H1 (cell line): Measurements from ENCODE around the gene AAK1. TPM values are rescaled to one million over a fixed set of nuclear protein-coding genes. Genes with fewer than 3 reads are reported as not detected.

Experiments used
- CTCF ChIA-PET: fragments of 300-600 bp; sonication (Branson Sonifier 250); formaldehyde crosslinking; loops from one replicate; lab custom pipeline; 2021; ENCODE audit not compliant: partially characterized antibody; lab: Charles Lee
- POLR2A ChIA-PET: fragments of 300-600 bp; sonication (Branson Sonifier 250); formaldehyde crosslinking; loops from one replicate; lab custom pipeline; 2021; ENCODE audit warnings: inconsistent platforms; ENCODE audit not compliant: partially characterized antibody; lab: Charles Lee
- DNase-seq, 2 experiments: peaks; one replicate each; pipeline versions ENCODE4 v3.0.0 to v3.0.0-alpha.2; 2010 to 2022; ENCODE audit warnings: low spot score in 2 of 2, low read depth in 1 of 2, mixed read lengths in 1 of 2
- FAIRE-seq: peaks from 2 replicates; lab custom pipeline; 2011; peaks lifted over from hg19 to GRCh38; lab: Jason Lieb, UNC
- H2AFZ ChIP-seq: 2 replicates; pipeline ENCODE4 v1.8.1; 2012; ENCODE audit warnings: low read length, inconsistent platforms
- H2AK5ac ChIP-seq: 2 replicates; pipeline ENCODE4 v1.6.1; 2013; ENCODE audit warnings: low read depth, low read length
- H2BK120ac ChIP-seq: replicated peaks from 2 replicates; pipeline ENCODE3; 2013; ENCODE audit warnings: low read depth, low read length, inconsistent platforms
- H2BK12ac ChIP-seq: 2 replicates; pipeline ENCODE4 v1.6.1; 2013; ENCODE audit warnings: low read depth, low read length
- H2BK15ac ChIP-seq: 2 replicates; pipeline ENCODE4 v1.6.1; 2013; ENCODE audit warnings: low read length
- H2BK20ac ChIP-seq: 2 replicates; pipeline ENCODE4 v1.6.1; 2013; ENCODE audit warnings: low read length
- H2BK5ac ChIP-seq: 2 replicates; pipeline ENCODE4 v1.6.1; 2013; ENCODE audit warnings: low read depth, low read length
- H3K14ac ChIP-seq: 2 replicates; pipeline ENCODE4 v1.6.1; 2013; ENCODE audit warnings: inconsistent platforms; ENCODE audit not compliant: insufficient read length
- H3K18ac ChIP-seq: 2 replicates; pipeline ENCODE4 v1.6.1; 2013; ENCODE audit warnings: low read length; ENCODE audit errors: extremely low read depth
- H3K23ac ChIP-seq: 2 replicates; pipeline ENCODE4 v1.6.1; 2013; ENCODE audit warnings: inconsistent platforms; ENCODE audit not compliant: insufficient read length
- H3K23me2 ChIP-seq: 2 replicates; pipeline ENCODE4 v1.6.1; 2013; ENCODE audit warnings: low read depth, low read length
- H3K27ac ChIP-seq: 2 replicates; pipeline ENCODE4 v1.6.1; 2011; ENCODE audit warnings: low read depth, low read length, inconsistent platforms
- H3K27me3 ChIP-seq, 4 experiments: replicated peaks in 1 of 4; 1 replicate in 1 of 4; 2 replicates in 3 of 4; pipeline versions ENCODE4 v1.6.1 to v1.8.1; 2011 to 2013; ENCODE audit warnings: low read length in 3 of 4, mild to moderate bottlenecking in 3 of 4, inconsistent platforms in 2 of 4, mixed read lengths in 2 of 4, moderate library complexity in 1 of 4; ENCODE audit not compliant: control insufficient read depth in 3 of 4, insufficient read depth in 3 of 4; ENCODE audit errors: extremely low read depth in 1 of 4
- H3K36me3 ChIP-seq, 4 experiments: 2 replicates each; pipeline versions ENCODE4 v1.6.1 to v1.8.1; 2011 to 2013; ENCODE audit warnings: mild to moderate bottlenecking in 4 of 4, low read length in 3 of 4, moderate library complexity in 2 of 4, control low read depth in 1 of 4, inconsistent platforms in 1 of 4; ENCODE audit not compliant: insufficient read depth in 4 of 4, control insufficient read depth in 2 of 4
- H3K4ac ChIP-seq: replicated peaks from 2 replicates; pipeline ENCODE3; 2013; ENCODE audit warnings: low read length, low read depth, mixed read lengths, inconsistent platforms; ENCODE audit not compliant: insufficient read length
- H3K4me1 ChIP-seq, 4 experiments: replicated peaks in 1 of 4; 1 replicate in 1 of 4; 2 replicates in 3 of 4; pipeline versions ENCODE4 v1.6.1 to v1.8.1; 2011 to 2013; ENCODE audit warnings: low read length in 3 of 4, inconsistent platforms in 2 of 4, mixed read lengths in 1 of 4; ENCODE audit not compliant: insufficient read depth in 4 of 4, control insufficient read depth in 3 of 4
- H3K4me2 ChIP-seq, 2 experiments: 2 replicates each; pipeline versions ENCODE4 v1.6.1 to v1.8.1; 2011 to 2013; ENCODE audit warnings: low read depth in 2 of 2, low read length in 2 of 2, control low read depth in 1 of 2, inconsistent platforms in 1 of 2, mild to moderate bottlenecking in 1 of 2; ENCODE audit not compliant: insufficient read depth in 1 of 2
- H3K4me3 ChIP-seq, 4 experiments: fragments of 200-600, 300-600 bp in 1 of 4; sonication (generic), shearing (Covaris generic), sonication (Bioruptor Twin) in 1 of 4; 2 replicates each; pipeline versions ENCODE4 v1.5.1 to v1.8.1; 2011 to 2016; ENCODE audit warnings: low read length in 4 of 4, low read depth in 3 of 4, control low read depth in 2 of 4, inconsistent platforms in 2 of 4, mild to moderate bottlenecking in 2 of 4, mixed read lengths in 1 of 4, moderate library complexity in 1 of 4; ENCODE audit not compliant: insufficient read depth in 2 of 4; ENCODE audit errors: extremely low read depth in 1 of 4
- H3K56ac ChIP-seq: replicated peaks from 2 replicates; pipeline ENCODE3; 2013; ENCODE audit warnings: low read depth, mild to moderate bottlenecking, mixed read lengths, low read length, inconsistent platforms; ENCODE audit not compliant: insufficient read length
- H3K79me1 ChIP-seq: 2 replicates; pipeline ENCODE4 v1.6.1; 2013; ENCODE audit warnings: low read depth, low read length, control low read depth
- H3K79me2 ChIP-seq, 2 experiments: 2 replicates each; pipeline versions ENCODE4 v1.6.1 to v1.8.1; 2012 to 2013; ENCODE audit warnings: low read length in 2 of 2, mild to moderate bottlenecking in 2 of 2, inconsistent platforms in 1 of 2; ENCODE audit not compliant: insufficient read depth in 2 of 2, control insufficient read depth in 1 of 2
- H3K9ac ChIP-seq, 4 experiments: replicated peaks in 1 of 4; 1 replicate in 1 of 4; 2 replicates in 3 of 4; pipeline versions ENCODE4 v1.6.1 to v1.8.1; 2011 to 2013; ENCODE audit warnings: low read depth in 3 of 4, low read length in 3 of 4, control low read depth in 2 of 4, mild to moderate bottlenecking in 2 of 4, moderate library complexity in 2 of 4, inconsistent platforms in 1 of 4; ENCODE audit errors: extremely low read depth in 1 of 4
- H3K9me3 ChIP-seq, 2 experiments: 2 replicates each; pipeline versions ENCODE4 v1.6.1 to v1.8.1; 2012 to 2013; ENCODE audit warnings: mild to moderate bottlenecking in 2 of 2, moderate library complexity in 2 of 2, control low read depth in 1 of 2, inconsistent platforms in 1 of 2, low read depth in 1 of 2, low read length in 1 of 2, mixed read lengths in 1 of 2; ENCODE audit not compliant: insufficient read depth in 2 of 2
- H4K20me1 ChIP-seq, 2 experiments: replicated peaks in 1 of 2; 2 replicates each; pipeline versions ENCODE3 to v1.8.1; 2011 to 2013; ENCODE audit warnings: inconsistent platforms in 2 of 2, low read length in 2 of 2, mild to moderate bottlenecking in 1 of 2; ENCODE audit not compliant: insufficient read depth in 2 of 2, control insufficient read depth in 1 of 2
- H4K5ac ChIP-seq: 2 replicates; pipeline ENCODE4 v1.6.1; 2013; ENCODE audit warnings: low read length, low read depth, mixed read lengths, inconsistent platforms; ENCODE audit not compliant: insufficient read length
- H4K8ac ChIP-seq: 2 replicates; pipeline ENCODE4 v1.8.0; 2013; ENCODE audit warnings: mild to moderate bottlenecking, moderate library complexity, low read length, inconsistent platforms; ENCODE audit not compliant: insufficient read depth; ENCODE audit errors: extremely low read depth
- H4K91ac ChIP-seq: replicated peaks from 2 replicates; pipeline ENCODE3; 2013; ENCODE audit warnings: low read length, mixed read lengths, inconsistent platforms; ENCODE audit not compliant: insufficient read length
- ATF2 ChIP-seq: IDR thresholded peaks from 2 replicates; pipeline ENCODE4 v1.6.1; 2012; ENCODE audit warnings: low read length, inconsistent platforms
- WGBS, 2 experiments: shearing (Covaris generic) in 1 of 2; methylation state at CpG; one replicate each; pipeline versions ENCODE4 v1.1.6 to v1.1.7; 2013 to 2015; ENCODE audit warnings: low lambda C conversion rate in 2 of 2, mixed read lengths in 2 of 2, inconsistent platforms in 1 of 2, low coverage in 1 of 2, missing lambda C conversion rate in 1 of 2; ENCODE audit not compliant: insufficient replicate concordance in 2 of 2, insufficient coverage in 1 of 2, insufficient read length in 1 of 2; ENCODE audit errors: extremely low coverage in 1 of 2, missing lambda C conversion rate in 1 of 2; 5-methylcytosine and 5-hydroxymethylcytosine counted together
- polyA plus RNA-seq, 7 experiments: library from polyadenylated mRNA; depleted of rRNA in 3 of 7; stranded (reverse) in 5 of 7; unstranded in 2 of 7; fragments of >200 nt in 5 of 7; fragments of 200-250 nt in 2 of 7; gene quantifications; 1 replicate in 5 of 7; 2 replicates in 1 of 7; 4 replicates in 1 of 7; pipeline versions ENCODE4 v1.2.1 to v1.2.3, GENCODE V29; 2011 to 2013; ENCODE audit warnings: missing spikeins in 2 of 7, mixed read lengths in 2 of 7
- total RNA-seq: library from RNA; stranded (reverse); fragmentation: NEBNext Ultra II Directional; extraction: Animal tissue kit (Norgen Biotek cat#: 25700); gene quantifications from 2 replicates; pipeline ENCODE4 v1.2.1, GENCODE V29; 2021

AAK1 gene
- total and polyA plus RNA-seq, 2 of the 8 experiments (the other 6 are each of a cell fraction or from before 2014, with no cell fraction given) = 10.0 to 40.5 TPM

- Histone ChIP-seq H3K79me1 (no peaks in the 10 kb centered on the region), H3K9me3 (no peaks in the 10 kb centered on the region), H2BK20ac (no peak overlapping the region), H3K27me3 (no peaks in the 10 kb centered on the region), H3K56ac (no peak overlapping the region), H3K27ac (no peak overlapping the region), H3K79me2 (no peaks in the 10 kb centered on the region; a peak in 1 of 4 replicates), H2BK5ac (no peak overlapping the region), H4K20me1 (no peaks in the 10 kb centered on the region), H3K23ac (no peak overlapping the region), H2BK15ac (no peak overlapping the region), H3K23me2 (no peaks in the 10 kb centered on the region), H4K91ac (no peak overlapping the region), H3K4me2 (no peak overlapping the region), H3K18ac (no peak overlapping the region), H2AK5ac (no peak overlapping the region), H3K36me3 (peaks cover 0 to 3% (median 1%) of the 10 kb centered on the region in 4 experiments; a peak in 2 of 8 replicates), H2BK12ac (no peak overlapping the region), H3K4me1 (no peaks in the 10 kb centered on the region), H3K9ac (no peak overlapping the region), H3K4me3 (no peak overlapping the region), H3K4ac (no peak overlapping the region), H3K14ac (no peak overlapping the region), H2AFZ (no peak overlapping the region), H4K5ac (no peak overlapping the region), H4K8ac (no peak overlapping the region), H2BK120ac (no peak overlapping the region)
- TF ChIP-seq ATF2 = no peak
- FAIRE-seq = no peak
- CTCF ChIA-PET = interaction anchor here (0.7 to 1.1 kb wide), 2 partner anchors 53 to 215 kb away, joined by 3 to 4 read pairs; partner anchors contain the start of gene AAK1
- WGBS, 2 experiments = 92% methylated on average over 2 of the region's 2 CpGs; no CpG with 5 or more reads in 1 of the 2 experiments
- DNase-seq = peak in 1 of 2 experiments; percentile 2
- POLR2A ChIA-PET = interaction anchor here (0.6 kb wide), 1 partner anchor 967 kb away, joined by 3 read pairs; no protein-coding TSS in a partner anchor
Measured at GRCh38 chr2:69428981-69429380, 214.6 kb downstream of the AAK1 start.
